IMR-90 (cell line): ENCODE data around the gene NTSR1.

Source experiments
- BHLHE40 ChIP-seq: fragments of 150-350 bp; IDR thresholded peaks from 2 replicates; pipeline ENCODE4 v1.6.1; 2016; ENCODE audit warnings: mild to moderate bottlenecking, low read depth, low read length
- FOS ChIP-seq: fragments of 150-350 bp; IDR thresholded peaks from 2 replicates; pipeline ENCODE4 v1.6.1; 2016; ENCODE audit warnings: low read depth, low read length
- MXI1 ChIP-seq: IDR thresholded peaks from 2 replicates; pipeline ENCODE4 v1.6.1; 2012; ENCODE audit warnings: low read depth, mild to moderate bottlenecking, low read length, moderate library complexity, borderline replicate concordance
- NFE2L2 ChIP-seq: fragments of 150-350 bp; IDR thresholded peaks from 2 replicates; pipeline ENCODE4 v1.6.1; 2016; ENCODE audit warnings: low read depth, mild to moderate bottlenecking, low read length
- POLR2A ChIP-seq: IDR thresholded peaks from 2 replicates; pipeline ENCODE4 v1.6.1; 2012; ENCODE audit warnings: mild to moderate bottlenecking, low read depth, low read length
- RAD21 ChIP-seq: IDR thresholded peaks from 2 replicates; pipeline ENCODE4 v1.6.1; 2012; ENCODE audit warnings: low read length, improper control_type of control experiment
- RCOR1 ChIP-seq: IDR thresholded peaks from 2 replicates; pipeline ENCODE4 v1.6.1; 2012; ENCODE audit warnings: mild to moderate bottlenecking, low read length, improper control_type of control experiment; ENCODE audit not compliant: insufficient replicate concordance
- RFX5 ChIP-seq: IDR thresholded peaks from 2 replicates; pipeline ENCODE4 v1.8.0; 2012; ENCODE audit warnings: low read depth, mild to moderate bottlenecking, low read length, moderate library complexity
- TF ChIP-seq, protein P1 (sequence below): conservative IDR thresholded peaks from 2 replicates; pipeline ENCODE4 v1.5.1; 2012; ENCODE audit warnings: mild to moderate bottlenecking, low read depth, low read length, improper control_type of control experiment

- TF ChIP-seq, protein P1, sequence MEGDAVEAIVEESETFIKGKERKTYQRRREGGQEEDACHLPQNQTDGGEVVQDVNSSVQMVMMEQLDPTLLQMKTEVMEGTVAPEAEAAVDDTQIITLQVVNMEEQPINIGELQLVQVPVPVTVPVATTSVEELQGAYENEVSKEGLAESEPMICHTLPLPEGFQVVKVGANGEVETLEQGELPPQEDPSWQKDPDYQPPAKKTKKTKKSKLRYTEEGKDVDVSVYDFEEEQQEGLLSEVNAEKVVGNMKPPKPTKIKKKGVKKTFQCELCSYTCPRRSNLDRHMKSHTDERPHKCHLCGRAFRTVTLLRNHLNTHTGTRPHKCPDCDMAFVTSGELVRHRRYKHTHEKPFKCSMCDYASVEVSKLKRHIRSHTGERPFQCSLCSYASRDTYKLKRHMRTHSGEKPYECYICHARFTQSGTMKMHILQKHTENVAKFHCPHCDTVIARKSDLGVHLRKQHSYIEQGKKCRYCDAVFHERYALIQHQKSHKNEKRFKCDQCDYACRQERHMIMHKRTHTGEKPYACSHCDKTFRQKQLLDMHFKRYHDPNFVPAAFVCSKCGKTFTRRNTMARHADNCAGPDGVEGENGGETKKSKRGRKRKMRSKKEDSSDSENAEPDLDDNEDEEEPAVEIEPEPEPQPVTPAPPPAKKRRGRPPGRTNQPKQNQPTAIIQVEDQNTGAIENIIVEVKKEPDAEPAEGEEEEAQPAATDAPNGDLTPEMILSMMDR, result no peak
- TF ChIP-seq NFE2L2, result no peak
- no peak for TF ChIP-seq FOS
- TF ChIP-seq RAD21, result no peak
- TF ChIP-seq MXI1, result no peak
- TF ChIP-seq RCOR1, result no peak
- TF ChIP-seq POLR2A, result no peak
- TF ChIP-seq BHLHE40, result no peak
- TF ChIP-seq RFX5, result no peak
Measured at GRCh38 chr20:62707276-62707920, 1.2 kb upstream of the NTSR1 start.
